Measurements from ENCODE around the gene PKN2.

PKN2 gene

GRCh38 chr1:88646476-88647248, 37.4 kb upstream of the PKN2 start:
- Histone ChIP-seq H3K9ac (ENCODE audit: low read depth, low read length, poor library complexity) (no peak overlapping the region), H4K8ac (ENCODE audit: low read depth, low read length) (no peak overlapping the region), H2AK5ac (ENCODE audit: low read depth, low read length) (no peak overlapping the region), H4K91ac (ENCODE audit: low read depth, low read length, poor library complexity) (no peak overlapping the region), H3K4me2 (ENCODE audit: insufficient read depth, low read length, poor library complexity, severe bottlenecking) (no peak overlapping the region), H3K18ac (ENCODE audit: low read length) (no peak overlapping the region), H3K27me3 (ENCODE audit: control insufficient read depth in 3 of 3, insufficient read depth in 3 of 3, low read depth in 1 of 3, low read length in 3 of 3) (no peaks in the 10 kb centered on the region), H3K27ac (replicated peaks; ENCODE audit: low read length) (no peak overlapping the region), H3K23ac (ENCODE audit: low read depth, low read length, poor library complexity) (no peak overlapping the region), H3K4me3 (ENCODE audit: low read length in 2 of 2) (no peak overlapping the region), H3K4me1 (ENCODE audit: control insufficient read depth in 2 of 2, insufficient read depth in 1 of 2, low read depth in 1 of 2, low read length in 2 of 2) (peaks cover 3 to 38% of the 10 kb centered on the region in 2 donors), H3K9me3 (replicated peaks in 1 of 2; ENCODE audit: control insufficient read depth in 2 of 2, insufficient read depth in 1 of 2, low read depth in 1 of 2, low read length in 2 of 2) (peaks cover 0 to 4% of the 10 kb centered on the region in 2 donors), H2BK120ac (ENCODE audit: low read depth, low read length) (no peak overlapping the region), H2BK15ac (ENCODE audit: low read length) (no peak overlapping the region), H2AFZ (ENCODE audit: low read length) (peak overlapping the region; percentile 37), H3K4ac (ENCODE audit: low read length) (no peak overlapping the region), H3K14ac (ENCODE audit: low read length) (no peak overlapping the region), H3K36me3 (replicated peaks in 1 of 2; ENCODE audit: control insufficient read depth in 2 of 2, insufficient read depth in 2 of 2, low read length in 2 of 2) (no peaks in the 10 kb centered on the region), H2BK5ac (ENCODE audit: low read length) (no peak overlapping the region), H3K79me1 (ENCODE audit: low read depth, low read length) (no peaks in the 10 kb centered on the region), H2BK12ac (ENCODE audit: low read length) (no peak overlapping the region)
- no peak for DNase-seq (ENCODE audit: low spot score)

DNA sequence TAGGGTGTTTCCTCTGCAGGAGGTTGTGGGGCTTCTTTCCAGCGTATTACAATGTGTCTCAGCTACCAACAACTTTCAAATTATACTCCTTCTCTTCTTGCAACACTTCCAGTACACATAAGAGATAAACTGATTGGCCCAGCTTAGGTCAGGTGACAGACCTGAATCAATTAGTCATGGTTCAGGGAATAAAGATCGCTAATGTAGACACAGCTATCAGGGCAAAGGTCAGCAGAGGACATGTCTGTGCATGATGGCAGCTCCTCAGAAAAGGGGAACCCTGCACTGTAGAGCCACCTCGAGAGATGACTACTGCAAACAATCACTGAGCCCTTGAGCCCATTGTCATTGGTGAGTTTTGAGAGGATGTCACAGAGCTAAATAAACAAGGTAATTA, 36.8 kb upstream of the PKN2 start:
- no peak overlapping the region for H2AK5ac ChIP-seq (ENCODE audit: low read depth, low read length)
- H2BK5ac ChIP-seq (ENCODE audit: low read length) = no peak overlapping the region
- H3K9me3 ChIP-seq (replicated peaks in 1 of 2; ENCODE audit: control insufficient read depth in 2 of 2, insufficient read depth in 1 of 2, low read depth in 1 of 2, low read length in 2 of 2) = peaks cover 0 to 4% of the 10 kb centered on the region in 2 donors
- H3K9ac ChIP-seq (ENCODE audit: low read depth, low read length, poor library complexity) = no peak overlapping the region
- H2BK12ac ChIP-seq (ENCODE audit: low read length) = no peak overlapping the region
- no peaks in the 10 kb centered on the region for H3K36me3 ChIP-seq (replicated peaks in 1 of 2; ENCODE audit: control insufficient read depth in 2 of 2, insufficient read depth in 2 of 2, low read length in 2 of 2)
- H3K27ac ChIP-seq (replicated peaks; ENCODE audit: low read length) = no peak overlapping the region
- no peaks in the 10 kb centered on the region for H3K79me1 ChIP-seq (ENCODE audit: low read depth, low read length)
- DNase-seq (ENCODE audit: low spot score) = no peak
- H2BK120ac ChIP-seq (ENCODE audit: low read depth, low read length) = no peak overlapping the region
- no peak overlapping the region for H3K18ac ChIP-seq (ENCODE audit: low read length)
- no peak overlapping the region for H3K14ac ChIP-seq (ENCODE audit: low read length)
- no CpG with 5 or more reads among the region's 3 CpGs for WGBS, 2 donors (ENCODE audit: extremely low coverage in 2 of 2, insufficient read length in 2 of 2, insufficient replicate concordance in 1 of 2)
- no peak overlapping the region for H3K4ac ChIP-seq (ENCODE audit: low read length)
- peak overlapping the region; percentile 37 for H2AFZ ChIP-seq (ENCODE audit: low read length)
- H3K4me3 ChIP-seq (ENCODE audit: low read length in 2 of 2) = peak overlapping the region in 1 of 2 donors; percentile 4
- no peak overlapping the region for H3K23ac ChIP-seq (ENCODE audit: low read depth, low read length, poor library complexity)
- no peak overlapping the region for H3K4me2 ChIP-seq (ENCODE audit: insufficient read depth, low read length, poor library complexity, severe bottlenecking)
- peaks cover 3 to 38% of the 10 kb centered on the region in 2 donors for H3K4me1 ChIP-seq (ENCODE audit: control insufficient read depth in 2 of 2, insufficient read depth in 1 of 2, low read depth in 1 of 2, low read length in 2 of 2)
- H3K27me3 ChIP-seq (ENCODE audit: control insufficient read depth in 3 of 3, insufficient read depth in 3 of 3, low read depth in 1 of 3, low read length in 3 of 3) = no peaks in the 10 kb centered on the region
- H4K8ac ChIP-seq (ENCODE audit: low read depth, low read length) = no peak overlapping the region
- H4K91ac ChIP-seq (ENCODE audit: low read depth, low read length, poor library complexity) = no peak overlapping the region
- H2BK15ac ChIP-seq (ENCODE audit: low read length) = no peak overlapping the region

DNA sequence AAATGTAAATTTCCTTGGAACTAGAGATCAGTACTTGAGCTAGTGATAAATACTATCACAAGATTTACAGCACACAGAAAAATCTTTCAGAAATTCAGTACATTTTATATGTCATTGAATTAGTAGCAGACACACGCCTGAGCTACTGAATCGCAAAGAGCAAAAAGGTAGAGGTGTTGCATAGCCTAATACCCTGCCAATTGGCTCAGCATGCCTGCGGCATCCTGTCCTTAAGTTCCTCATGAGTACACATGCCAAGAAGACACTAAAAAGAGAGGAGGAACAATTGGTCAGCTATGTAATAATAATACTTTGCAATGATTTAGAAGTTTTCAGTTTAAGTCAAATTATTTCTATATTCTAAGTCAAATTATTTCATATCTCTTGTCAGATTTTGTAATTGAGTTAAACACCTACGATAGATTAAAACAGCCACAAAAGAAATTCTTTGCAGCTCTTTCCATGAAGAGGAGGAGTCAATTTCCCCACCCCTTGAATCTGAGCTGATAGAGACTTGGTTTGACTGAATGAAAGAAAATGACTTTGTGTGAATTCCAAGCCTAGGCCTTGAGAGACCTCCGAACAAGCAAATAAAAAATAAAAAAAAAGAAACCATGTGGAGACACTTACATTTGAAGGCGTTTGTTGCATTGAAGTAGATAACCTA, 36.2 kb upstream of the PKN2 start:
- Histone ChIP-seq H3K36me3 (replicated peaks in 1 of 2; ENCODE audit: control insufficient read depth in 2 of 2, insufficient read depth in 2 of 2, low read length in 2 of 2) (no peaks in the 10 kb centered on the region), H3K4me1 (ENCODE audit: control insufficient read depth in 2 of 2, insufficient read depth in 1 of 2, low read depth in 1 of 2, low read length in 2 of 2) (peaks cover 3 to 38% of the 10 kb centered on the region in 2 donors), H3K9ac (ENCODE audit: low read depth, low read length, poor library complexity) (no peak overlapping the region), H2BK5ac (ENCODE audit: low read length) (no peak overlapping the region), H3K23ac (ENCODE audit: low read depth, low read length, poor library complexity) (no peak overlapping the region), H2AK5ac (ENCODE audit: low read depth, low read length) (no peak overlapping the region), H3K4me3 (ENCODE audit: low read length in 2 of 2) (peak overlapping the region in 1 of 2 donors; percentile 18), H3K27me3 (ENCODE audit: control insufficient read depth in 3 of 3, insufficient read depth in 3 of 3, low read depth in 1 of 3, low read length in 3 of 3) (no peaks in the 10 kb centered on the region), H3K27ac (replicated peaks; ENCODE audit: low read length) (no peak overlapping the region), H4K8ac (ENCODE audit: low read depth, low read length) (no peak overlapping the region), H2BK120ac (ENCODE audit: low read depth, low read length) (no peak overlapping the region), H3K4ac (ENCODE audit: low read length) (no peak overlapping the region), H3K9me3 (replicated peaks in 1 of 2; ENCODE audit: control insufficient read depth in 2 of 2, insufficient read depth in 1 of 2, low read depth in 1 of 2, low read length in 2 of 2) (peaks cover 0 to 4% of the 10 kb centered on the region in 2 donors), H3K79me1 (ENCODE audit: low read depth, low read length) (no peaks in the 10 kb centered on the region), H3K14ac (ENCODE audit: low read length) (no peak overlapping the region), H2AFZ (ENCODE audit: low read length) (no peak overlapping the region), H3K4me2 (ENCODE audit: insufficient read depth, low read length, poor library complexity, severe bottlenecking) (no peak overlapping the region), H4K91ac (ENCODE audit: low read depth, low read length, poor library complexity) (no peak overlapping the region), H3K18ac (ENCODE audit: low read length) (no peak overlapping the region), H2BK12ac (ENCODE audit: low read length) (no peak overlapping the region), H2BK15ac (ENCODE audit: low read length) (no peak overlapping the region)
- WGBS, 2 donors (ENCODE audit: extremely low coverage in 2 of 2, insufficient read length in 2 of 2, insufficient replicate concordance in 1 of 2) = no CpG with 5 or more reads among the region's 6 CpGs
- no peak for DNase-seq (ENCODE audit: low spot score)

DNA sequence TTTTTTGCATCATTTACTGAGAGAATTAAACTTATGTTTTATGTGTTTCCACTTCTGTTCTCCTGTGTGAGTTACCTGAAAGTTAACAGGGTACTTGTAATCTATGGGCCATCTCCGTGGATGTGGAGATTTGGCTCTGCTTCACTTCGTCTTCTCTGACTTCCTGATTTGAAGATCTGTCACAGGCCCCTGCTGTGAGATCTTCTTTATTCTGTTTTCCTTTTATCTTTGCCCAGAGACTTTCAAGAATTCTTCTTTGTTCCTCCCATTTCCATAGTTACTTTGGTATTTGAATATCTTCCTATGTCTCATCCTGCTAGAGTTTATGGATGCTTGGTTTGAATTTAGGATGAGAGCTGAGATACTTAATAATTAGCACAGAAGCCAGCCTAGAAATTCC, 35.4 kb upstream of the PKN2 start:
- Histone ChIP-seq H3K23ac (ENCODE audit: low read depth, low read length, poor library complexity) (no peak overlapping the region), H2BK12ac (ENCODE audit: low read length) (no peak overlapping the region), H4K91ac (ENCODE audit: low read depth, low read length, poor library complexity) (no peak overlapping the region), H4K8ac (ENCODE audit: low read depth, low read length) (no peak overlapping the region), H2BK120ac (ENCODE audit: low read depth, low read length) (no peak overlapping the region), H3K14ac (ENCODE audit: low read length) (no peak overlapping the region), H3K9me3 (replicated peaks in 1 of 2; ENCODE audit: control insufficient read depth in 2 of 2, insufficient read depth in 1 of 2, low read depth in 1 of 2, low read length in 2 of 2) (peaks cover 0 to 4% of the 10 kb centered on the region in 2 donors), H3K79me1 (ENCODE audit: low read depth, low read length) (no peaks in the 10 kb centered on the region), H3K9ac (ENCODE audit: low read depth, low read length, poor library complexity) (no peak overlapping the region), H3K4me1 (ENCODE audit: control insufficient read depth in 2 of 2, insufficient read depth in 1 of 2, low read depth in 1 of 2, low read length in 2 of 2) (peaks cover 3 to 38% of the 10 kb centered on the region in 2 donors), H3K27me3 (ENCODE audit: control insufficient read depth in 3 of 3, insufficient read depth in 3 of 3, low read depth in 1 of 3, low read length in 3 of 3) (no peaks in the 10 kb centered on the region), H3K27ac (replicated peaks; ENCODE audit: low read length) (no peak overlapping the region), H3K18ac (ENCODE audit: low read length) (no peak overlapping the region), H3K4me3 (ENCODE audit: low read length in 2 of 2) (peak overlapping the region in 1 of 2 donors; percentile 18), H2BK5ac (ENCODE audit: low read length) (no peak overlapping the region), H2AK5ac (ENCODE audit: low read depth, low read length) (no peak overlapping the region), H3K4me2 (ENCODE audit: insufficient read depth, low read length, poor library complexity, severe bottlenecking) (no peak overlapping the region), H3K36me3 (replicated peaks in 1 of 2; ENCODE audit: control insufficient read depth in 2 of 2, insufficient read depth in 2 of 2, low read length in 2 of 2) (no peaks in the 10 kb centered on the region), H3K4ac (ENCODE audit: low read length) (no peak overlapping the region), H2AFZ (ENCODE audit: low read length) (no peak overlapping the region), H2BK15ac (ENCODE audit: low read length) (no peak overlapping the region)
- WGBS, 2 donors (ENCODE audit: extremely low coverage in 2 of 2, insufficient read length in 2 of 2, insufficient replicate concordance in 1 of 2) = no CpG with 5 or more reads among the region's 2 CpGs
- DNase-seq (ENCODE audit: low spot score) = peak; percentile 30

All from neuronal stem cell (in vitro differentiated cells).